ENCODE measurements around the gene VPS26C. TPM values are rescaled to one million over a fixed set of nuclear protein-coding genes. Genes with fewer than 3 reads are reported as not detected.

The VPS26C gene
- total and polyA plus RNA-seq, 4 donors, result 32.4 to 61.6 (median 42.2) TPM

- Histone ChIP-seq H3K4me1 (ENCODE audit: control insufficient read depth in 1 of 2, insufficient read depth in 2 of 2, low read length in 2 of 2) (no peaks in the 10 kb centered on the region), H3K4me3 (ENCODE audit: low read length in 2 of 2) (no peak overlapping the region), H3K27ac (ENCODE audit: low read depth in 1 of 2, low read length in 2 of 2) (no peak overlapping the region), H3K9me3 (ENCODE audit: control insufficient read depth, low read length) (no peaks in the 10 kb centered on the region), H3K27me3 (ENCODE audit: control insufficient read depth in 1 of 2, insufficient read depth in 2 of 2, low read length in 1 of 2) (no peaks in the 10 kb centered on the region), H3K36me3 (ENCODE audit: control insufficient read depth in 1 of 2, insufficient read depth in 2 of 2, low read length in 1 of 2) (peaks cover 2 to 6% of the 10 kb centered on the region in 2 donors)
- intact Hi-C loops (cut with DNase I), result no loop called here
- no peak for DNase-seq
- ATAC-seq (ENCODE audit: low FRiP score), result no peak
- WGBS, 2 donors, result 89 to 90% methylated on average over 15 of the region's 15 CpGs
These were observed 71.5 kb downstream of the VPS26C start for GRCh38 chr21:37195610-37196009.

- Histone ChIP-seq H3K9me3 (ENCODE audit: control insufficient read depth, low read length) (no peaks in the 10 kb centered on the region), H3K36me3 (ENCODE audit: control insufficient read depth in 1 of 2, insufficient read depth in 2 of 2, low read length in 1 of 2) (peaks cover 2 to 6% of the 10 kb centered on the region in 2 donors), H3K4me3 (ENCODE audit: low read length in 2 of 2) (no peak overlapping the region), H3K4me1 (ENCODE audit: control insufficient read depth in 1 of 2, insufficient read depth in 2 of 2, low read length in 2 of 2) (no peaks in the 10 kb centered on the region), H3K27me3 (ENCODE audit: control insufficient read depth in 1 of 2, insufficient read depth in 2 of 2, low read length in 1 of 2) (no peaks in the 10 kb centered on the region), H3K27ac (ENCODE audit: low read depth in 1 of 2, low read length in 2 of 2) (no peak overlapping the region)
- ATAC-seq (ENCODE audit: low FRiP score), result no peak
- 47 to 48% methylated on average over 3 of the region's 3 CpGs for WGBS, 2 donors
- intact Hi-C loops (cut with DNase I), result no loop called here
- no peak for DNase-seq
These were observed 72.1 kb downstream of the VPS26C start for GRCh38 chr21:37195059-37195458.

- peaks cover 3 to 8% of the 10 kb centered on the region in 2 donors for H3K36me3 ChIP-seq (ENCODE audit: control insufficient read depth in 1 of 2, insufficient read depth in 2 of 2, low read length in 1 of 2)
- DNase-seq (no peak), ATAC-seq (ENCODE audit: low FRiP score) (no peak)
- H3K4me1 ChIP-seq (ENCODE audit: control insufficient read depth in 1 of 2, insufficient read depth in 2 of 2, low read length in 2 of 2), result no peaks in the 10 kb centered on the region
- intact Hi-C loops (cut with DNase I), result no loop called here
- no peaks in the 10 kb centered on the region for H3K9me3 ChIP-seq (ENCODE audit: control insufficient read depth, low read length)
- no peak overlapping the region for H3K27ac ChIP-seq (ENCODE audit: low read depth in 1 of 2, low read length in 2 of 2)
- WGBS, 2 donors, result 90 to 93% methylated on average over 6 of the region's 6 CpGs
- no peaks in the 10 kb centered on the region for H3K27me3 ChIP-seq (ENCODE audit: control insufficient read depth in 1 of 2, insufficient read depth in 2 of 2, low read length in 1 of 2)
- no peak overlapping the region for H3K4me3 ChIP-seq (ENCODE audit: low read length in 2 of 2)
These were observed 73.5 kb downstream of the VPS26C start for GRCh38 chr21:37193676-37194075.

GRCh38 chr21:37193006-37193405 is 74.1 kb downstream of the VPS26C start:
- no peak for DNase-seq
- no peak for ATAC-seq (ENCODE audit: low FRiP score)
- Histone ChIP-seq H3K4me3 (ENCODE audit: low read length in 2 of 2) (no peak overlapping the region), H3K36me3 (ENCODE audit: control insufficient read depth in 1 of 2, insufficient read depth in 2 of 2, low read length in 1 of 2) (peaks cover 3 to 8% of the 10 kb centered on the region in 2 donors), H3K4me1 (ENCODE audit: control insufficient read depth in 1 of 2, insufficient read depth in 2 of 2, low read length in 2 of 2) (no peaks in the 10 kb centered on the region), H3K27me3 (ENCODE audit: control insufficient read depth in 1 of 2, insufficient read depth in 2 of 2, low read length in 1 of 2) (no peaks in the 10 kb centered on the region), H3K9me3 (ENCODE audit: control insufficient read depth, low read length) (no peaks in the 10 kb centered on the region), H3K27ac (ENCODE audit: low read depth in 1 of 2, low read length in 2 of 2) (no peak overlapping the region)
- 72% methylated on average over 4 of the region's 4 CpGs for WGBS, 2 donors
- intact Hi-C loops (cut with DNase I), result no loop called here

- no peak for ATAC-seq (ENCODE audit: low FRiP score)
- Histone ChIP-seq H3K36me3 (ENCODE audit: control insufficient read depth in 1 of 2, insufficient read depth in 2 of 2, low read length in 1 of 2) (peaks cover 6 to 8% of the 10 kb centered on the region in 2 donors), H3K4me1 (ENCODE audit: control insufficient read depth in 1 of 2, insufficient read depth in 2 of 2, low read length in 2 of 2) (no peaks in the 10 kb centered on the region), H3K27me3 (ENCODE audit: control insufficient read depth in 1 of 2, insufficient read depth in 2 of 2, low read length in 1 of 2) (no peaks in the 10 kb centered on the region), H3K27ac (ENCODE audit: low read depth in 1 of 2, low read length in 2 of 2) (no peak overlapping the region), H3K9me3 (ENCODE audit: control insufficient read depth, low read length) (no peaks in the 10 kb centered on the region), H3K4me3 (ENCODE audit: low read length in 2 of 2) (no peak overlapping the region)
- no peak for DNase-seq
- WGBS, 2 donors, result 61 to 63% methylated on average over 2 of the region's 2 CpGs
- intact Hi-C loops (cut with DNase I), result no loop called here
These were observed 75.1 kb downstream of the VPS26C start for GRCh38 chr21:37192019-37192418.

GRCh38 chr21:37188825-37189224 is 78.3 kb downstream of the VPS26C start:
- whole genome bisulfite sequencing, 2 donors, result 94 to 95% methylated on average over 1 of the region's 1 CpG
- Histone ChIP-seq H3K4me3 (ENCODE audit: low read length in 2 of 2) (no peak overlapping the region), H3K27me3 (ENCODE audit: control insufficient read depth in 1 of 2, insufficient read depth in 2 of 2, low read length in 1 of 2) (no peaks in the 10 kb centered on the region), H3K9me3 (ENCODE audit: control insufficient read depth, low read length) (no peaks in the 10 kb centered on the region), H3K27ac (ENCODE audit: low read depth in 1 of 2, low read length in 2 of 2) (no peak overlapping the region), H3K36me3 (ENCODE audit: control insufficient read depth in 1 of 2, insufficient read depth in 2 of 2, low read length in 1 of 2) (peaks cover 2 to 6% of the 10 kb centered on the region in 2 donors), H3K4me1 (ENCODE audit: control insufficient read depth in 1 of 2, insufficient read depth in 2 of 2, low read length in 2 of 2) (no peaks in the 10 kb centered on the region)
- ATAC-seq (ENCODE audit: low FRiP score), result no peak
- DNase-seq, result no peak
- intact Hi-C loops (cut with DNase I), result no loop called here

- intact Hi-C loops (cut with DNase I), result no loop called here
- peaks cover 2 to 6% of the 10 kb centered on the region in 2 donors for H3K36me3 ChIP-seq (ENCODE audit: control insufficient read depth in 1 of 2, insufficient read depth in 2 of 2, low read length in 1 of 2)
- no peaks in the 10 kb centered on the region for H3K27me3 ChIP-seq (ENCODE audit: control insufficient read depth in 1 of 2, insufficient read depth in 2 of 2, low read length in 1 of 2)
- no peak for DNase-seq
- WGBS, 2 donors, result 81 to 82% methylated on average over 2 of the region's 2 CpGs
- H3K27ac ChIP-seq (ENCODE audit: low read depth in 1 of 2, low read length in 2 of 2), result no peak overlapping the region
- ATAC-seq (ENCODE audit: low FRiP score), result no peak
- no peaks in the 10 kb centered on the region for H3K4me1 ChIP-seq (ENCODE audit: control insufficient read depth in 1 of 2, insufficient read depth in 2 of 2, low read length in 2 of 2)
- no peak overlapping the region for H3K4me3 ChIP-seq (ENCODE audit: low read length in 2 of 2)
- H3K9me3 ChIP-seq (ENCODE audit: control insufficient read depth, low read length), result no peaks in the 10 kb centered on the region
These were observed 80.2 kb downstream of the VPS26C start for GRCh38 chr21:37186983-37187382.

GRCh38 chr21:37184784-37185593 is 82.1 kb downstream of the VPS26C start:
- Histone ChIP-seq H3K9me3 (ENCODE audit: control insufficient read depth, low read length) (no peaks in the 10 kb centered on the region), H3K27me3 (ENCODE audit: control insufficient read depth in 1 of 2, insufficient read depth in 2 of 2, low read length in 1 of 2) (no peaks in the 10 kb centered on the region), H3K36me3 (ENCODE audit: control insufficient read depth in 1 of 2, insufficient read depth in 2 of 2, low read length in 1 of 2) (peaks cover 2 to 6% of the 10 kb centered on the region in 2 donors), H3K27ac (ENCODE audit: low read depth in 1 of 2, low read length in 2 of 2) (no peak overlapping the region), H3K4me3 (ENCODE audit: low read length in 2 of 2) (no peak overlapping the region), H3K4me1 (ENCODE audit: control insufficient read depth in 1 of 2, insufficient read depth in 2 of 2, low read length in 2 of 2) (peaks cover 0 to 8% of the 10 kb centered on the region in 2 donors)
- intact Hi-C loops (cut with DNase I), result no loop called here
- DNase-seq, result no peak
- ATAC-seq (ENCODE audit: low FRiP score), result no peak
- 94% methylated on average over 9 of the region's 9 CpGs for WGBS, 2 donors

- no peak overlapping the region for H3K27ac ChIP-seq (ENCODE audit: low read depth in 1 of 2, low read length in 2 of 2)
- DNase-seq, result no peak
- intact Hi-C loops (cut with DNase I), result no loop called here
- 98 to 99% methylated on average over 3 of the region's 3 CpGs for WGBS, 2 donors
- no peak overlapping the region for H3K4me3 ChIP-seq (ENCODE audit: low read length in 2 of 2)
- ATAC-seq (ENCODE audit: low FRiP score), result no peak
- H3K9me3 ChIP-seq (ENCODE audit: control insufficient read depth, low read length), result no peaks in the 10 kb centered on the region
- H3K36me3 ChIP-seq (ENCODE audit: control insufficient read depth in 1 of 2, insufficient read depth in 2 of 2, low read length in 1 of 2), result peaks cover 0 to 3% of the 10 kb centered on the region in 2 donors
- H3K27me3 ChIP-seq (ENCODE audit: control insufficient read depth in 1 of 2, insufficient read depth in 2 of 2, low read length in 1 of 2), result no peaks in the 10 kb centered on the region
- H3K4me1 ChIP-seq (ENCODE audit: control insufficient read depth in 1 of 2, insufficient read depth in 2 of 2, low read length in 2 of 2), result peaks cover 0 to 8% of the 10 kb centered on the region in 2 donors
These were observed 83.4 kb downstream of the VPS26C start for GRCh38 chr21:37183749-37184148.
